NCI-H146 treated with DMSO at 0.1 percent for 48 hours (cell line): ENCODE data around the gene DYSF.
"Not testable (repeated sequence)": the region's sequence is repeated elsewhere in the genome, so short reads cannot be mapped to it uniquely, and the experiment has no call there.

Source experiments
- DNase-seq: peaks from one replicate; lab custom pipeline; 2025; ENCODE audit not compliant: unreplicated experiment; lab: John Stamatoyannopoulos, UW

Gene DYSF

DNA sequence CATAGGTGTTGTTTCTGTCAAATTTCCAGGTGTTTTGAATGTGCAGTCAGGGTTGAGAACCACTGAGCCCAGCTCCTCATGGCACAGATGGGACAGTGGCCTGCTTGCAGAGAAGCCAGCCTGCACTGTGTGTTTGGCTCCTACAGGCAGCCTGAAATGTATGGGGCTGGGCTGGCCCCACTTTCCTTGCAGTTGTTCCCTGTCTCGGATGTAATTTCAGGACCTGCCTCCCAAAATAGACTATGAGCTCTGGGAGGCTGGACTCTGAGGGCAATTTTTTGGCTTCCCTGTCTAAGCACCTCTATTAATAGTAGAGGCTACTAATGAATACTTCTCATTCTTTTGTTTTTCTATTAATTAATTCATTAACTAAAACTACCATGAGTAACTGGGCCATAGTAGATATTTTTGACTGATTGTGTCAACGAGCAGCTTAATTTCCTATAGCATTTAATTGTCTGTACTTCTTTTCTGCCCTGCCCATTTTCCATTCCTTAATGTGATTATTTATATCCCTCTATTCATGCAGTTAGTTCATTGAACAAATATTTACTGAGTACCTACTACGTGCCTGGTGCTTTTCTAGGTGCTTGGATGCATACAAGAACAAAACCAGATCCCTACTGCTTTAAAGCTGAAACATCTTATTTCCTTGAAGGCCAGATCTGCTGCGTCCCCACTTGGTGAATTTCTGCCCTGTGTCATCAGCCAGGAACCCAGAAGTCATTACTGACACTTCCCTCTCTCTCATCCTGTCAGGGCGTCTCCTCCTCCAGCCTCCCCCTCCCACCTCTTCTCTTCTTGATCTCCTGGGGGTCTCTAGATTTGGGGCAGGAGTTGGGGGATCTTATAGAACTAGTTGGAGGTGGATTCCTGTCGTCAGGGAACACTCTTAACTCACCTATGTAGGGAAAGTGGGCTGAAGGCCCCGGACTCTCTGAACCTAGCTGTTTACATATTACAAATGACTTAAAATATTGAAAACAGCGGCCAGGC, 16.3 kb downstream of the DYSF start:
- DNase-seq = no peak

DNA sequence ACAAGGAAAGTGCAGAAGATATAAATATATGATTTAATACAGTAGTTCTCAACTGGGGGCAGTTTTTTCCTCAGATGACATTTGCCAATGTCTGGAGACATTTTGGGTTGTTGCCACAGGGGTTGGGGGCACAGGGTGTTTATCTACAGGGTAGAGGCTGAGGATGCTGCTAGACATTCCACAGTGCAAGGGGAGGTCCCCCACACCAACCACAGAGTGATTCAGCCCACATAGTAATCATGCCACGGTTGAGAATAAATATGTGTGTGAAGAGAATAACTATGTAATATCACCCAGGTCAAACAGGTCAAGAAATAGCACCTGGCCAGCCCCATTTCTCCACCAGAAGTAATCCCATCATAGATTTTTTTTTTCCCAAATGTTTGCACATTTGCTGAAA, 17.9 kb downstream of the DYSF start:
- no peak for DNase-seq

DNA sequence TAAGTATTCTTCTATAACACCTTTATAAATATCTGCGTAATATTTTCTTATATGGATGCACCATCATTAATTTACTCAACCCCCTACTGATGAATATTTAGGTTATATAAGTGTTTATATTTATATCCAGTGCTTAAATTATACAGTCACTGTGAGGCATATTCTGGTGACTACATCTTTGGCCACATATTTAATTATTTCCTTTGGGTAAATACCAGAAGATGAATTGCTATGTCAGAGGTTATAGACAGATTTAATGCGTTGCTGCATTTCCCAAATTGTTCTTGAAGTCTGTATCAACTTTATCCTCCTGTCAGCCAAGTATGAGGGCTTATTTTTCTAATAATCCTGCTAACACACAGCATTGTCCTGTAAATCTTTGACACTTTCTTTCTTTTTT, 18.7 kb downstream of the DYSF start:
- DNase-seq = no peak

DNA sequence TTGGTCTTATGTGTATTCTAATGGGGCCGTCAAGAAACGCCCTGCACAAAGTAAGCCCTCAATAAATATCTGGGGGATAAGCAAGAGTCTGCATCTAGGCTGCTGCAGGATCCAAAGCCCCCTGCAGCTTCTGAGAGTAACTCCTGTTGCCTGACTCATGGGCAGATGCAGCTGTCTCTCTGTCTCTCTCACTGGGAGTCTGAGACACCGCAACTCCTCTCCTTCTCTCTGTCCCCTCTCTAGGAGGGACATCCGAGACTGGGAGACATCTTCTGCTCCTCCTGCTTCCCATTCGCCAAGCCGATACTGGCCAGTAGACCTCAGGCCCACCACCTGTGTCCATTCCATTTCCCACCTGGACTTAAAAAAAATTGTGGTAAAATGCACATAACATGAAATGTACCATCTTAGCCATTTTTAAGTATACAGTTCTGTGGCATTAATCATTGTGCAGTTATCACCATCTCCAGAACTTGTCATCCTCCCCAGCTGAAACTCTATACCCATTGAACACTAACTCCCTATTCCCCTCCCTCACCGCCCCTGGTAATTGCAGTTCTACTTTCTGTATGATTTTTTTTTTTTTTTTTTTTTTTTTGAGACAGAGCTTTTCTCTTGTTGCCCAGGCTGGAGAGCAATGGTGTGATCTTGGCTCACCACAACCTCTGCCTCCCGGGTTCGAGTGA, 20.1 kb downstream of the DYSF start:
- no peak for DNase-seq

DNA sequence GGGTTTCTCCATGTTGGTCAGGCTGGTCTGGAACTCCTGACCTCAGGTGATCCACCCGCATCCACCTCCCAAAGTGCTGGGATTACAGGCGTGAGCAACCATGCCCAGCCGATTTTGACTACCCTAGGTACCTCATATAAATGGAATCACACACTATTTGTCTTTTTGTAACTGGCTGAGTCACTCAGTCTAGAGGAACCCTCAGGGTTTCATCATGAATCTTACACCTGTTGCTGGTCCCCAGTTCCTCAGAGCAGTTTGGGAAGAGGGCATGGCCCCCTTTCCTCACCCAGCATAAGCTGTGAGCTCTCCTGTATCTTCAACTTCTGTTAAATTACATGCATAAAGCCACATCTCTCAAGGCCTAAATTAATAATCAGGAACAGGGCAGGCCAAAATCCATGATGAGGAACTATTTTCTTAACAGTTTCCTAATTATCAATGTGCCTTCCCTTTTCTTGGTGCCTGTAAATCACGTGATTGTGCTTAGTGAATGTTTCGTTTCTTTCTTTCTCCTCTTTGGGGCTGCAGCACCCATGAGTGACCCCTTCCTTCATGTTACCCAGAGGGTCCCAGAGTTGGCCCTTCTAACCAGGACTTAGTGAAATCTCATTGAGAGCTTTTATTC, 20.9 kb downstream of the DYSF start:
- no peak for DNase-seq

DNA sequence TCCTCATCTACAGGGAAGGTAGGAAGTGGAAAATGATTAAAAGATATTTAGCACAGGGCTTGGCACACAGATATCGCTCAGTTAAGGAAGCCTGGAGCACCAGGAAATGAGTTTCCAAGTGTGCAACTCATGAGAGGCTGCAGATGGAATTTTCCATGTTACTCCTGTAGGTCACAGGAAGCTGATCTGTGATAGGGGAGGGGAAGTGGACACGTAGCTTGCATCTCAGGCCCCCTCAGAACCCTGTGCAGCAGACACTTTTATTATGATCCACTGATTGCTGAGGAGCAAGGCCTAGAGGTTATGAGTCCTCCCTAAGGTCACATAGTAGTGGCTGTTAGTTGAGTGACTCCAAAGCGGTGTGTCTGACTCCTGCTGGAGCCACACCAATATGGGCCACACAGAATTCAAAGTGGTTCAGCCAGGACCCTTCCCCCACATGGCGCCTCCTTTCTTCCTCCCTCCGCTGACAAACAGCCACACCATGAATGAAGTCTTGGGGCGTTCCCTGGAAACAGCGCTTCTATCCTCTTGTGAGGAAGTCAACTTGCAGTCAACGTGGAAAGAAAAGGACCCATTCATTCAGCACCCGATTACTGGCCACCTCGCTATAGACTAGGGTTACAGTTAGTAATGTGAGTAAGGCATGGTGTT, 21.5 kb downstream of the DYSF start:
- DNase-seq = no peak

DNA sequence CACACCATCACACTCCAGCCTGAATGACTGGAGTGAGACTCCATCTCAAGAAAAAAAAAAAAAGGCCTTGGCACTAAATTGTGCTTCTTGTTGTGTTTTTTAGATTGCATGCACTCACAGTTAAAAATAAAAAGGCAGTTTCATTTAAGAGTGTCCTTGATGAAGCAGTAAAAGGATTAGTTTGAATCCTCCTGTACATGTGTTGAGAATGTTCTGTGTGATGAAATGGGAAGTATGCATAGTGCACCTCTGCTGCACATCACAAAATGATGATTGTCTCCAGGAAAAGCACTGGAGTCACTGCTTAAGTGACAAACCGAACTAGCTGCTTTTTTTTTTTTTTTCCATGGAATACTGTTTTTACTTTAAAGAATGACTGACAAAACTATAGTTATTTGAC, 23.1 kb downstream of the DYSF start:
- no peak for DNase-seq

DNA sequence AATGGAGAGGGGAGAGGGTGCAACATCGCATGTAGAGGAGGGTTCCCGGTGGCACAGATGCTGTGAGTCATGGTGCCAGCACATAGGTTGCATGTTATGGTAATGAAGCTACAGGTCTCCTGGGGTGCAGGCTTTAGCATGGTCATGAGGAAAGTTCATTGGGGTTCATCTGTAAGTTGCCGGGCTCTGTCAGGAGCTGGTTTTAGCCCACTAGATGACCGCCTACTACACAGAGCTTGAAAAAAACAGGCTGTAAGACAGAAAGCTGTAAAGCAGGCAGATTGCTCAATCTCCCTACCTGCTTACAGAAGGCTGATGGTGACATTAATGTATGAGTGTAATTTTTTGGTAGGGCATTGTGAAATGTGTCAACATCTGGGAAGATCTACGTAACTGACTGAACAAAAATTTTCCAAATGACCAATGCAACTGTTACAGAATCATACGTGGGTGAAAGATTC, 23.9 kb downstream of the DYSF start:
- no peak for DNase-seq

DNA sequence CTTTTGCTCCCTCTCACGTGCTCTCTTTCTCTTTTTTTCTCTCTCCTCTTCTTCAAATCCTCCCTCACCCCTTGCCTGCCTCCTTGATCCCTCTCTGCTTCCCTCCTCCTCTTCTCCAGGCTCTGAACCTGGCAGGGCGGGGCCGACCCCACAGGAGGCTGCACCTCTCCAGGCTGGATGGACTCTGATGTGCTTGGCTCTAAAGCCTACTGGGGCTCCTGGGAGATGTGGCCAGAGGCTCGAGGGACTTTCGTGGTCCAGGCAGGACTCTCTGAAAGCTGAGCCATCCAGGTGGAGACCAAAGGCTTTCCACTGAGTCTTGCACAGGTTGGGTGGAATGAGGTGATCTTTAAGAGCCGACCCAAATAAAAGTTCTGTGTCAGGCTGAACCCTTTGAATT, 25.4 kb downstream of the DYSF start:
- no peak for DNase-seq

DNA sequence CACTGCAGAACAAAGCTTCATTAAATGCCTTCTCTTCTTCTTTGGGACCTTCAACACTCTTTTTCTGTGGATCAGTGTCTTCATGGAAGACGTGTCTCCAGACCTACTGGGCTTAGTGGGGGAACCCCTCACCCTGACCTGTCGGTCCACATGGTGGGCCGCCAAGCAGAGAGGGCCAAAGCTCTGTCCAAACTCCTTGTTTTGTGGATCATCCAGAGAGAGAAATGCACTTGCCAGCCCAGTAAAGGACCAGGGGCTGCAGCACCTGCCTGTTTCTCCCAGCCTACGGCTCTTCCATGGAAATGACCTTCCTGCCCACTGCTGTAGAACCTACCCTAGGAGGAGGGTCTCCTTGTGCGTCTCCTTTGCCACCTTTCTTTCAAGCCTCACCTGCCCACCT, 25.9 kb downstream of the DYSF start:
- DNase-seq = no peak

DNA sequence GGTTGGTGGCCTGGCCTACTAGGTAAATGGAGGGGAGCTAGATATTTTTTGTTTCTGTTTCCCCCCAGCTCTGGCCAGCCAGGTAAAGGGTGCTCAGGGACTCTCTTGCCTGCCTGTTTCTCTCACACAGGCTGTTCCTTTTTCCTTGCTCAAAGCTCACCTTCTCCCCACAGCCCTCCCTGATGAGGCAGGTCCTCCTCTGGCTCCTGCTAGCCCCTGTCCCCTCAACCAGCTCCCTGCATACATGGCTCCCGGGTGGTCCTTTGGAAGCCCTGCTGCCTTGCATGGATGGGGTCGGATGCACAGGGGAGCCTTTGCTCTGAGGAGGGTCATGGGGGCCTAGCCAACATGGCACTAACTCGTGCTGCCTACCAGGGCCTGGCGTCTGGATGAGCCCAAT, 27.8 kb downstream of the DYSF start:
- no peak for DNase-seq

DNA sequence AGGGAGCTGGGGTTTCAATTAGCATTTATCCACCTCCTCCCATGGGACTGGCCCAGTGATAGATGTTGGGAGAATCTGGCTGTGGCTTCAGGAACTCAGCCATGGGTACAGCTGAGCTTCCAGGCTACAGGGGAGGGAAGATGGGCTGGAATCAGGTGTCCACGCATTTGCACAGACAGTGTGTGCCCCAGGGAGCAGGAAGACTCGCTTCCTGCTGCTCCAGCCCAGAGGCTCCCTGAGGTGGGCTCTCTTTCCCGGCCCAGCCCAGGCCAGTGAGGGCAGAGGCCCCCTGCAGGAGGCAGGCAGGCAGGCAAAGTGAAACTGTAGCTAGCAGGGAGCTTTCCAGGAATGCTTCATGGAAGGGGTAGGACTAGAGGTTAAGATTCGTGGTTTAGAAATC, 28.7 kb downstream of the DYSF start:
- no peak for DNase-seq

DNA sequence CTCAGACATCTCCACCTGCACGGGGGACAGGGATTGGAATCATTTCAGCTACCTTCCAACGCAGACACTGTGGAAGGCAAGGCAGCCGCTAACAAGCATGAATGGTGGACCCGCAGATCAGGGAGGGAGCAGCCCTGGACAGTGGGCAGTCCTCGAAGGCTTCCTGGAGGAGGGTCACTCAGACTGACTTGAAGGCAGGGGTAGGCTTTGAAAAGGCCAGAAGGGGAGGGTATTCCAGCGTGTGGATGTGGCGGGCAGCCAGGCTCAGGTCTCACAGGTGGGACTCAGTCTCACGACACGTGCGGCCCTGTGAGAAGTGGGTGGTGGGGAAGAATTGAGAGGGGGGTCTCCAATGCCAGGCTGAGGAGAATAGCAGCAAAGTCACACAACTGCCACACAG, 29.9 kb downstream of the DYSF start:
- no peak for DNase-seq

DNA sequence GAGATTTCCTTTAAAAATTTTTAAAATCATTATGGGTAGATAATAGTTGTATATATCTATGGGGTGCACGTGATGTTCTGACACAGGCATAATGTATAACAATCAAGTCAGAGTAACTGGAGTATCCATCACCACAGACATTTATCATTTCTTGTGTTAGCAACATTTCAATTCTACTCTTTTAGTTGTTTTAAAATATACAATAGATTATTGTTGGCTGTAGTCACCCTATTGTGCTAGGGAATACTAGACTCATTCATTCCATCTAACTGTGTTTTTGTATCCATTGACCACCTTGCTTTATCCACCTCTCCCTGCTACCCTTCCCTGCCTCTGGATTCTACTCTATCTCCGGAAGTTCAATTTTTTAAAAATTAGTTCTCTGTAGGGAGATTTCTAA, 31.0 kb downstream of the DYSF start:
- no peak for DNase-seq

DNA sequence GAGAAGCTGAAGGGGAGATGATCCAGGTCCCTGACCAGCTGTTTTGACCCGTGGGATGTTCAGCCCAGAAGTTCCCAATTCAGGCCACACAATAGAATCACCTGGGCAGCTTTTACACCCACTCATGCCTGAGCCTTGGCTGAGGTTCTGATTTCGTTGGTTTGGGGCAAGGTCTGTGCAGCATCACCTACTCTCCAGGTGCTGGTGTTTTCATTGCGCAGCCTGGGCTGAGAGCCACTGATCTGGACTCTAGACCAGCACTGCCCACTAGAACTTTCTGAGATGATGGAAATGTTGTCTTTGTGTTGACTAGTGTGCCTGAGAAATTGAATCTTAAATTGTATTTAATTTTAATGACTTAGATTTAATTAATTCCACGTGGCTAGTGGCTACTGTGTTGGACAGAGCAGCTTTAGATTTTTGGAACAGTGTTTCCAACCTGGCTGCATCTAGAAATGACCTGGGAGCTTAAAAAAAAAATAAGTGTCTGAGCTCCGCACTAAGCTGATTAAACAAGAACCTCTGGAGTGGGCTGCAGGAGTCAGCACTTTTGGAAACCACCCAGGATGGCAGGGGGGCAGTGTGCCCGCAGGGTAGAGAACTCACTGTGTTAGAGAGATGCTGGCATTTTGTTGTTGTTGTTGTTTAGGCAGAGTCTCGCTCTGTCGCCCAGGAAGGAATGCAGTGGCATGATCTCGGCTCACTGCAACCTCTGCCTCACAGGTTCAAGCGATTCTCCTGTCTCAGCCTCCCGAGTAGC, 33.7 kb downstream of the DYSF start:
- no peak for DNase-seq

DNA sequence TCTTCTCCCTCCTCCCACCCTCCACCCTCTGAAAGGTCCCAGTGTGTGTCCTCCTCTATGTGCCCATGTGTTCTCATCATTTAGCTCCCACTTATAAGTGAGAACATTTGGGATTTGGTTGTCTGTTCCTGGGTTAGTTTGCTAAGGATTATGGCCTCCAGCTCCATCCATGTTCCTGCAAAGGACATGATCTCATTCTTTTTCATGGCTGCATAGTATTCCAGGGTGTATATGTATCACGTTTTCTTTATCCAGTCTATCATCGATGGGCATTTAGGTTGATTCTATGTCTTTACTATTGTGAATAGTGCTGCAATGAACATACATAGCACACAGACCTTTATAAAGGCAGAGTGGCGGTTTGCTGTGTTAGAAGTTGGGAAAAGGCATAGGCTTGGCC, 38.2 kb downstream of the DYSF start:
- not testable (repeated sequence) for DNase-seq

DNA sequence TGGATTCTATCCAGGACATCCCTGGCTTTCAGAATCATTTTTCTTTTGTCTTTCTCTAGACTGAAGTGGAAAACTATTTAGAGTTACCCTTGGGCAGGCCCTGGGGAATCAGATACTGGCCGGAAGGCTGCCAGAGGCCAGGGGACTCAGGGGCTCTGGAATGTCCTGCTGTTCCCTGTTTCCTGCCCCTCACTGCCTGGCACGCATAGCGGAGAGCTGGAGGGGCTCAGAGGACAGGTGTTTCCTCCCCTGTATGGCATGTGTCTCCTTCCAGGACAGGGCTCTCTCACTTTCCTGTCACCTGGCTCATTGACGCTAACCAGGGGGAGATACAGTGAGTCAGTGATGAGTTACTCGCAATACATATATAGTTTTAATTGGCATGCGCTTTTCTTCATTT, 38.8 kb downstream of the DYSF start:
- no peak for DNase-seq

DNA sequence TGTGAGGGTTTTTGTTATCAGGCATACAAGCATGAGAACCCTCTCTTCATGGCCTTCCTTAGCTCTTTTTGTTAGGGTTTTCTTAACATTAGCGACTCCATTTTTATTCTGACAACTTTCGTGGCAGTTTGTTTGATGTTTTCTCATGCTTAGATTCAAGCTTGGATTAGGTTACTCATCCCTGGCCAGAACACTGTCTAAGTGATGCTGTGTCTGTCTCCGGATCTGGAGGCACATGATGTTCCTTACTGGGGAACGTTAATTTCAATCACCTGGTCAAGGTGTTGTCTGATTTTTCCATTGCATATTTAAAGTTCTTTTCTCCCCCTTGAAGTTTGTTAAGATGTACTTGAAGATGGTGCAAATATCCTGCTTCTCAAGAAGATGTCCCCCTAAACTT, 40.7 kb downstream of the DYSF start:
- no peak for DNase-seq

DNA sequence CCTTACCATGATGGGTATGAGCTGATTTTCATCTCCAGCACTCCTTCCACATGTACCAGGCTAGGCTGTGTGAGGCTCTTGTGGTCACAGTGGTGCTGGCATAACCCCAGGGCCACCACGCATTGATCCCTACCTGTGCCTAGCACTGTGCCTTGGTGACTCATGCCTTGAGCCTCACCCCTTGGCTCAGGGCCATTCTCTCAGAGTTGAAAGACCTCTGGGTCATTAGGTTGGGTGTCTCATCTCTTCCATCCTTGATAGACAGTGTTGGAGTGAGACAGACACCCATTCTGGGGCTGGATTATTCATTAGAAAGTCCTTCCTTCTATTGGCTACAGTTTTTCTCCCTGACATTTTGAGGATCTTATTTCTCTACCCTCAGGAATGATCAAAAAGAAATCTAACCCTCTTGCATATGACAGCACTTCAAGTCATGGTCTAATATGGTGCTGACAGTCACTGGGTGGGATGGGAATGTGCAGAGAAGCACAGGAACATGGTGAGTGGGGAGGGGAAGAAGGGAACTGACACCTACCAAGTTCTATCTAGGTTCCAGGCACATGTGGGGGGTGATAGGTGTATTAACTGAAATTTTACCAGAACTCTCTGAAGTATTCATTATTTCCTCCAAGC, 41.3 kb downstream of the DYSF start:
- DNase-seq = no peak

DNA sequence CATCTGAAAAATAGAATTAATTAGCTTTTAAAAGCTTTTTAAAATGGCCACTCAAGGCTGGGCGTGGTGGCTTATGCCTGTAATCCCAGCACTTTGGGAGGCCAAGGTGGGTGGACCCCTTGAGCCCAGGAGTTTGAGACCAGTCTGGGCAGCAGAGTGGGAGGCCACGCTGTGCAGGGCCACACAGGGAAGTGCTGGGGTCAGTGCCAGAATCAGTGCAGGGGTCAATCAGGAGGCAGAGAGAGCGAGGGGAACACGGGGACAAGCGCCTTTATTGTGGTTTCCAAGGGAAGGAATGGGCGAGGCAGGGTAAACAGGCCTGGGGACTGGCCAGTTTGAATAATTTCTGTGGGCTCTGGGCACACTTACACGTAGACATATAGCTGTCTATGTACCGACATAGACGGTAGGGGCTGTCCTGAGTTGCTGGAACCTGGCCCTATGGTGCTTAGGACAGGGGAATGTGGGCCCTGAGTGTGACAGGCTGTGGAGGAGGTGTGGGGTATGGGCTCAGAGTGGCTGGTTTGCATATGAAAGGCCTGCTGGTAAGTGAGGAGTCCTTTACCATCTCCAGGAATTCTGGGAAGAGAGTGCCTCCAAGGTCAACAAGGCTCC, 42.9 kb downstream of the DYSF start:
- DNase-seq = no peak
